COLO668 (cell line): Measurements from ENCODE around the gene RAB6A.
"Not testable (repeated sequence)": the region's sequence is repeated elsewhere in the genome, so short reads cannot be mapped to it uniquely, and the experiment has no call there.

Source experiments
- DNase-seq: peaks from one replicate; lab custom pipeline; 2025; ENCODE audit not compliant: unreplicated experiment; lab: John Stamatoyannopoulos, UW

The RAB6A gene

DNA sequence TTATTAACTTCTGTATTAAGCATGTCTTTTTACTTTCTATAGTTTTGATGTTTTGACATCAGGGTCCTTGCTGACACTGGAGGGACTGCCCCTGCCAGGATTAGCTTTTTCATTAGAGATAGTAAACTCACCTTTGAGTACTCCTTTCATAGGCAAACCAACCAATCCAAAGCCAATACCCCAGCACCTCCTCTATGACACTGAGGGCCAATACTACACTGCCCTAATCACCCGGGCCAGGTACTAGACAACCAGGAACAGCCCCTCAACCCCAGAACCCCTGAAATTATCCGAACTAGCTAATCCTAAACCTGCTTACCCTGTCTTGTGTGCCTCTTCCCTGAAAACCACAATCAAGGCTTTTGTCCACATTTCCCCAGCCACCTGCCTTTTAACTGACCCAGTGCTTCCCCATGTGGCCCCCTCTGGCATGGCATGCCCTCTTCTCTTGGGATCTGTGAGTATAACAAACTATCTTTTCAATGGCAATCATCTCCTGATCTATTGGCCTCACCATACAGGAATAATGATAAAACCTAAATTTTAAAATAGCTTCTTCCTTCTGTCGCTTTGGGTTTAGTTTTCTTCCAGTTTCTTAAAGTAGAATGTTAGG, 31.2 kb downstream of the RAB6A start:
- DNase-seq, result peak; percentile 8

DNA sequence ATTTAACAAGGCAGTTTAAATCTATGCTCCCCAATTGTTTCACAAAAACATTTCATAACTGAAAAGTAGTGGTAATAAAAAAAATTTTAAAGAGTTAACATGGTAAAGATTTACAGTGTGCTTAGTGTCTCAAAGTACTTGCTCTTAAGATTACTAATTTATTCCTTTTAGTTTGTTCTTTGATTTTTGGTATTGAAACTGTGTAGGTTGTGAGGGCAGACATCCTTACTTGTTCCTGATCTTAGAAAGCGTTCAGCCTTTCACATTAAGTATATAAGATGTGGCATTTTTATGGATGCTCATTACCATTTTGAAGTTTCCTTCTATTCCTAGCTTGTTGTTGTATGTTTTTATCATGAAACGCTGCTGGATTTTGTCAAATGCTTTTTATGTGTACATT, 32.9 kb downstream of the RAB6A start:
- DNase-seq, result no peak

DNA sequence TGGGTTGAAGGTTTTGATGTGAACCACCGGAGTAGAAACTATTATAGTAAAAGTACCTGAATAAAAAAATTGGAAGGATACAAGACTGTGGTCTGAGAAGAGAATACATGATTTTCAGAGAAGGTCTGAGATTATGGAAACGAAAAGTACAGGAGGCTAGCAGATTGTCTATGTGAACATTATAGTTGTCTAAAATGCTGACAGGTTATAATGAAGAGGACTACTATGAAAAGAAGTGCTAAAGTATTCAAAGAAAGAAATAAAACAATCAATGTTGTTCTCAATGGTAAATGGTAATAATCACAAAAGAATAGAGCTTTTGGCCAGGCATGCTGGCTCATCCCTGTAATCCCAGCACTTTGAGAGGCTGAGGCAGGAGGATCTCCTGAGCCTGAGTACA, 34.0 kb downstream of the RAB6A start:
- no peak for DNase-seq

DNA sequence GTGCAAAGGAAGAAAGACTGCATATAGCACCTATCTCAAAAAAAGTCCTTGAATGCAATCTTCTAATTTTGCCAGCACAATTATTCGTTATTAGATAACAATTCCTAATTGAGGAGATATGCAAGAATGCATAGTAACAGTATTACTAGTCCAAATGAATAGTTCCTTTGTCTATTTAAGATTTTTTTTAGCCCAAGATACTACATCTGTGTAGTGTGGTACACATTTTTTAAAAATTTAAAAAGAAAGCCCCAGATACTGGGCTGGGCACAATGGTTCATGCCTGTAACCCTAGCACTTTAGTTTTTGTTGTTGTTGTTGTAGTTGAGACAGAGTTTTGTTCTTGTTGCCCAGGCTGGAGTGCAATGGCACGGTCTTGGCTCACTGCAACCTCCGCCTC, 43.7 kb downstream of the RAB6A start:
- no peak for DNase-seq

DNA sequence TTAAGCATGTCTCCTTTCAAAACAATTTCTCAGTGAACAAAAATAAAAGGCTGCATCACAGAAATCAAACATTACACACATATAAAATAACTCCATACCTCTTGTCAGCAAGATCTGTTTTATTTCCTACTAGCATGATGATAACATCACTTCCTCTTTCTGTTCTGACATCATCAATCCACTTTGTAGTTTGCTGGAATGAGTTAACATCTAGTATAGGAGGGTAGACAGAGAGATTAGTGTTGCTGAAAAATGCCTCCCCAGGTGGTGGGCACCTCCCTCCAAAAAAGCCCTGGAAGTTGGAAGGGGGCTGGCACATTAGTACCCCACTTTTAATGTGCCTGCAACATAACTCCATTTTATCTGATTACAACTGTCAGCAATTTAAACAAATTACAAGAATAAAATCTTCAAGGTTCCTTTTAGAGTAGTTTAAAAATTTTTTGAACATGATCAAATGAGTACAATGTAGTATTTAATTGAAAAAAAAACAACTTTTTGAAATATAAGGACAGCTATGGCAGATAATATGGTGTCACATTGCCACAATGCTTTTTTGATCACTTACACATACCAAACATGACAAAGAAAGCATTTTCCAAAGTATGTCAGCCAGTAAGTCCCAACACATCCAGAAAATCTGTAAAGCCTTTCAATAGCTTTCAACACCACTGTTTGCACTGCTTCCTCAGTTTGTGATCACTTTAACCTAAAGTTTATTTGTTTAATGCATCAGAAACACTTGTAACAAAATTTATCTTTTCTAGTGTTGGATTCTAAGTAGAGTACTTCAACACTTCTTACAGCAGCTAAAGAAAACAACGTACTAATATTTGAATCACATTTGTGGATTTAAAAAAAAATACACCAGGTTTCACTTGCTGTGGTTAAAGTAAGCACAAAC, 44.5 kb downstream of the RAB6A start:
- no peak for DNase-seq

DNA sequence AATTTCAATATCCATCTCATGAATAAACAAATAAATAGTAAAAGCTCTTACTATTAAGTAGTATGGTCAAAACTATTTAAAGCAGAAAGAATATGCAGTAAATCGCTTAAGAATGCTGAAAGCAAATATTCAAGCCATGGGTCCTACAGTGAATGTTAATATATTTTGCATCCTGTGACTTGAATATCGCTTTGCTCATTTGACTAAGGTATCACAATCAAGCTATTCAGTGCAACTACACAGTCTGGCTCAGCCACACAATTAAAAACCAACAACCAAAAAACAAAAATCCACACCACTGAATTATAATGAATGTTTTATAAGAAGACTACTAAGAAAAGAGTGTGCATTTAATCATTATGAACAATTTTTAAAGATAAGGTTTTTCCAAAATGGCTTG, 45.3 kb downstream of the RAB6A start:
- no peak for DNase-seq

DNA sequence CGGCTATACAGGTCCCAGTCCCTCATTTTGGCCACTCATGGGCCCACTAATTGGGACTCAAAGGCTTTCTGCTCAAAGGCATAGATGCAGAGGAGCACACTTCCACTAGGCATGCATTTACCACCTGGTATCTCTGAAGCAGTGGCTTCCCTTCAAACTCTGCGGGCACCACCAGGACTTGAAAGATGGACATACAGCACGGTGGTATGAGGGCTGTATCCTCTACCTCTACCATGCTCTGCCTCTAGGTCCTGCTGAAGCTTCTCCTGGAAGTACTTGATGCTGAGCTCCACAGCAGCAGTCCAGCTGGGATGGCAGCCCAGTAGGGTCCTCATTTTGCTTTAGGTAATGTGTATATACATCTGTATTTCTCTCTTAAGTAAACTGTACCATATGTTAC, 49.9 kb downstream of the RAB6A start:
- DNase-seq, result no peak

DNA sequence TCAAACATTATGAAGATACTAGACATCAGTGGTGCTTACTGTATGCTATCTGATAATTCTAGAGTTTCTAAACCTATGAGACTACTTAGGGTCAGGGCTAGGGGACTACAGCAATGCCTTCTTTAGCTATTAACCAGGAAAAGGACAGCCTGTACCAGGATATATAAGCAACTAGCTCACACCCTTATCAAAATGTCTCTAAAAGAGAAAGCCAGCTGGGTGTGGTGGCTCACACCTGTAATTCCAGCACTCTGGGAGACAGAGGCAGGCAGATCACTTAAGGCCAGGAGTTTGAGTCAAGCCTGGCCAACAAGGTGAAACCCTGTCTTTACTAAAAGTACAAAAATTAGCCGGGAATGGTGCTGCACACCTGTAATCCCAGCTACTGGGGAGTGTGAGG, 55.8 kb downstream of the RAB6A start:
- DNase-seq, result no peak

DNA sequence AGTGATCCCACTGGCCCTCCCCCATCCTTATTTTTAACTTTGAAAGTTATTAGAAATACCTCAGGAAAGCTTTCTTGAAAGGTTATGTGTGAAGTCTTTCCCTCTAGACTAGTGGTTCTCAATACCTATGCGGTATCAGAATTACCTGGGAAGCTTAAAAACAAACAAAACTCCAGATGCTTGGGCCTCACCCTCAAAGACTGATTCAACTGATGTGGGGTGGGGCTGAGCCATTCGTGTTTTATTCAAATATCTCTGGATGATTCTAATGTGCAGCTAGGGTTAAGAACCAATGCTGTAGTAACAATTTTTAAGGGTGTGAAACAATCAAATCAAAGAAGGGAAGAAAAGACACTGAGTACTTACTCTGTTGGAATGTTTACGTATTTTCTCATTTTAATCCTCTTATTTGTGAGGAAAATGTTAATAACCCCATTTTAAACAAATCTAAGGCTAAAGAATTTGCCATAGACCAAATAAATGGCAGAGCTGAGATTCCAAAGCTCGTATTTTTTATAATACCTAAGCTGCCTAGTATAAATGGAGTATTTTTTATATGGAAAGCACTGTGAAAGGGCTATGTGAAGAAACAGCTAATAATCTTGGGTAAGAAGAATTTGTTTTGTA, 66.9 kb downstream of the RAB6A start:
- DNase-seq, result no peak

DNA sequence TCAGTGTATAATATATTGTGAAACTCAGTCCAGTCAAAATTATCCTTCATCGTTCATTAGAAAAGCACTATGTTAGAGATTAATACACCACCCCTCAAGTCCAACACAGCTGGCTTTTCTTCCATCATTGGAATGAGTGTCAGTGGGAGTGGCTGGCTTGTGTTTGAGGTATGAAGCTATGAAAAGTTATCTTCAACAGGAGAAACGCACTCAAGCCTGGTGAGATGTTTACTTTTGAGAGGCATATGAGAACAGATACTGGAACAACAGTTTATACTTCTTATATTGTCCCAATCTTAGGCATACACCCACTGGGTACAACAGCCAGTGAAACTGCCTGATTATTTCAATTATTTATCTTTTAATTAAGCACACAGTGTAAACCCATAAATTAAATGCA, 80.2 kb downstream of the RAB6A start:
- DNase-seq, result no peak

DNA sequence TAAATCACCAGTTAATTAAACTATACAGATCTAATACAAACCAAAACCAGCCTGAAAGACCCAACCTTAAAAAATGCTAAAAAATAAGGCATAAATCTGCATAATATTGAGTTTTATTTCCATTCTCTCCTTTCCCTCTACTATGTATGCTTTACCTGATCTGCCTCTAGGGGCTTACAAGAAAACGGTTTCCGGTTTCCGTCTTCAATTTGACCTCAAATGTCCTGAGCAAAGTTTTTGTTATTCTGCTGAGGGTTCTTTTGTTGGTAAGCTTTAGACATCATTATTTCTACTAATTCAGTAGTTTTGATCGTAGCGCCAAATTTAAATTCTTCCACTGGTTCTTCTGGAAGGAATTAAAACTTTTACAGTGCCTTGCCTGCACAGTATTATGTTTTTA, 84.3 kb downstream of the RAB6A start:
- DNase-seq, result not testable (repeated sequence)

DNA sequence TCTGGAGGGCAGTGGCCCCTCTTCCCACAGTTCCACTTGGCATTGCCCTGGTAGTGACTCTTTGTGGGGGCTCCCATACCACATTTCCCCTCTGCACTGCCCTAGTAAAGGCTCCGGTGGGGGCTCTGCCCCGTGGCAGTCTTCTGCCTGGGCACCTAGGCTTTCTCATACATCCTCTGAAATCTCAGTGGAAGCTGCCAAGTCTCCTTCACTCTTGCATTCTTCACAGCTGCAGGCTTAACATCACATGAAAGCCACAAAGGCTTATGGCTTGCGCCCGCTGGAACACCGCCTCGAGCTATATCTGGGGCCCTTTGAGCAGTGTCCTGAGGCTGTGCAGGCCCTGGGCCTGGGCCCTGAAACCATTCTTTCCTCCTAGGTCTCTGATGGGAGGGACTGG, 89.2 kb downstream of the RAB6A start:
- DNase-seq, result no peak

DNA sequence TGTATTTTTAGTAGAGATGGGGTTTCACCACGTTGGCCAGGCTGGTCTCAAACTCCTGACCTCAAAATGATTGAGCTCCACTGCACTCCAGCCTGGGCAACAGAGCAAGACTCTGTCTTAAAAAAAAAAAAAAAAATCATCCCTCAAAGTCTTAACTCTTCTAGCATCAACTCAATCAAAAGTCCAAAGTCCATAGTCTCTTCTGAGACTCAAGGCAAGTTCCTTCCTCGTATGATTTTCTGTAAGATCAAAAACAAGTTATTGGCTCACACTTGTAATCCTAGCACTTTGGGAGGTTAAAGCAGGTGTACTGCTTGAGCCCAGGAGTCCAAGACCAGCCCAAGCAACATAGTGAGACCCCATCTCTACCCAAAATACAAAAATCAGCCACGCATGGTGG, 90.1 kb downstream of the RAB6A start:
- no peak for DNase-seq

DNA sequence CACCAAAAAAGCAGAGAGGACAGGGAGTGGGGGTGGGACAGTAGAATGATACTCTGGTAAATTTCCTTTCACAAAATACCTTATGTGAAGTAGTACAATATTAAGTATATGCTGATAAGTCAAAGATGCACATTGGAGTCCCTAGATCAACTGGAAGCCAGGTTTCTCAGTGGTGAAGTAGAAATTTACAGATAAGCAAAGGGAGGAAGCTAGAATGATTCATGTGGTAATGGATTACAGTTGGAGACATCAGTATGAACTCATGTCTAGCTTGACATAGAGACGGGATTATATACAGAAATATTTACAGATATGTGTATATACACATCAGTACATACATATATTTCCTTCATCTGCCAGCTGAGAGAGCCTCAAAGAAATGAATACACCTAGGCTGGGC, 93.0 kb downstream of the RAB6A start:
- no peak for DNase-seq

DNA sequence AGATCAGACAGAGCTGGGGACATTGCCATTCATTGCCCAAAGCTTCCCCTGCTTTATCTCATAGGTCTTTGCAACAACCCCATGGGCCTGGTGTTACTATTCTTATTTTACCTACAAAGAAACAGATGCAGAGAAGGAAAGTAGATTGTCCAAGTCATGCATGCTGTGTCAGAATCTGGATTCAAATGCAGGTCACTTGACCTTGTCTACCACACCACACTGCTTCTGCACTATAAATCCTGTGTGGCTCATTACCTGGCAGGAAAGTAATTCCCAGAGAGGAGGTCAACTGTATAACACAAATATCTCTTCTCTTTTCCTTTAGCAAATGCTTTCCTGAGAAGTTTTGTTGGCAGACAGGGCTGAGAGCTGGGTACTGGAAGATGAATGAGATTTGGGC, 96.0 kb downstream of the RAB6A start:
- no peak for DNase-seq

DNA sequence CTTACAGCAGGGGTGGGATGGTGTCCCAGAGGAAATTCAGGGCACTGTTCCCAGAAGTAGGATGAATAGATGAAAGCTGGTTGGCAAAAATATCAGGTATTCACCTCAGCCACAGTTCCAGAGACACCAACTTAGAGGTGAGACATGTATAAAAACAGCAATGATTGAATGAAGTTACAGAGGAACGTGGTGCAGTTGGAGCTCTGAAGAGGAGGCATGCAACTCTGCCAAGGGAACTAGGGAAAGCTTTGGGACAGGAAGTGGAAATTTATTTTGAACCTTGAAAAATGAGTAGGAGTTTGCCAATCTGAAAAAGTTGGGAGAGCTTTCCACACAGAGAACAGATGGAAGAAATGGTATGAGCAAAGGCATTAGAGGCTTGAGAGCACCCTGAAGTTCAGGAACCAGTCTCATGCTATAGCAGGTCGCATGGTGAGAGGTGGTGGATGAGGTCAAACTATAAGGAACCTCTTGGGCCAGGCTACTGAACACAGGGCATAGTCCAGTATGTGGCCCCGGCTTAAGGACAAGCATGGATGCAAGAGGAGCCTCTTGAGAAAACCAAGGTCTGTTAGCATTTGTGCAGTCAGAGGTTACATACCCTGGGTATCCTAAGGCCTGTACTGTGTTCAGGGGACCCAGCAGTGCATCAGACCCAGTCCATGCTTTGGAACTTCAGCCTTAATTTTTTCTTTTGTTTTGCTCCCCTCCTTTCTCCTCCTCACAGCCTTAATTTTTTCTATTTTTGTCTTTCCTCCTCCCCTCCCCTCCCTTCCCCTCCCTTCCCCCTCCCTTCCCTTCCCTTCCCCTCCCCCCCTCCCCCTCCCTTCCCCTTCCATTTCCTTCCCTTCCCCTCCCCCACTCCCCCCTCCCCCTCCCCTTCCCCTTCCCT, 97.0 kb downstream of the RAB6A start:
- DNase-seq, result no peak

DNA sequence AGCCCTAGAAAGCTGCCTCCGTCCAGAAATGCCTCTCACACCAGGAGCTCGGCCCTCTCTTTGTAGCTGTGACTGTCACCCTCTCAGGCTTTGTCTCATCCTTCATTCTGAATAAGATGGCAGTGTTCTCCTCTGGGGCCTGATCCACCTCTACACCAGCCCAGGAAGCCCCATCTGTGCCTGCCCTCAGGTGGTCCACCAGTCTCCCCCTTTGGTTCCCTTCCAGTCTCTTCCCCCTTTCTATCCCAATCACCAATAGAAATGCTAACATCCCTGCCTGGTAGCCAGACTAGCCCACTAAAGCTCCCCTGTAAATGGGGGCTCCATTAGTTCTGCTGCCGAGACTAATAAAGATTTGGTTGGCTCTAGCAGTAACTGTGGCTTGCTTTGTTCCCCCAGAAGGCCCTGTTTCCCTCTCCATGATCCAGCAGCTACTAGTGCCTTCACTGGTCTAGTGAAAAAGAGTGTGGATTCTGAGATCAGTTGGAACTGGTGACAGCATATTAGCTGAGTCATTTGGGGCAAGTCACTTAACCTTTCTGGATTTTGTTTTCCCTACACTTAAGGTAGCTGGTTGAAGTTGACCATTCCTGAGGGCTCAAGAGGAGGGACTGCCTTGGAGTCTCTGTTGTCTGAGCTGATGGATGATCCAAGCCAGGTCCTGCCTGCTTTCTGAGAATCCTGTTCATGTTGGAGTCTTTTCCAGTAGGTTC, 98.3 kb downstream of the RAB6A start:
- no peak for DNase-seq

DNA sequence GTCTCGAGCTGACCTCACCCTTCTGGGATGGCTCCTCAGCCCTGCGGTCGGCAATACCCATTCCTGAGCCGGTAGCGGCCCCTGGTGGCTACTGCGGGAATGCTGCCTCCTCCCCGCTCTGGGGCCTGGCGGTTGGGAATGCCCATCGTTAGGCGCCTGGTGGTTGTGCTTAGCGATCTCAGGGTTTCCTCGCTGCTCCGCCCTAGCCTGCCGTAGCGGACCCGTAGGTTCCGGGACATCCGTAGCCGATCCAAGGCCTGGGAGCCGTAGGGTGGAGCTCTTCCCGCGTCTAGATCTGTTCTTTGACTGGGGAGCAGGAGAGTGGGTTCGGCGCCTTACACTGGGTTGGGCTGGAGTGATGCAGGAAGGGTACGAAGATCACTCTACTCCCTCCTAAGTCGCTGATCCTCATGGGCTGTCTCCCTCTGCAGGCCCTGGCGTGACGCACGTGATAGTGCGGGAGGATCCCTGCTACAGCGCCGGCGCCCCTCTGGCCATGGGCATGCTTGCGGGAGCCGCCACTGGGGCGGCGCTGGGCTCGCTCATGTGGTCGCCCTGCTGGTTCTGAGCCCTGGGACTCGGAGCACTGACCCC, 99.7 kb downstream of the RAB6A start:
- peak; percentile 62 for DNase-seq

DNA sequence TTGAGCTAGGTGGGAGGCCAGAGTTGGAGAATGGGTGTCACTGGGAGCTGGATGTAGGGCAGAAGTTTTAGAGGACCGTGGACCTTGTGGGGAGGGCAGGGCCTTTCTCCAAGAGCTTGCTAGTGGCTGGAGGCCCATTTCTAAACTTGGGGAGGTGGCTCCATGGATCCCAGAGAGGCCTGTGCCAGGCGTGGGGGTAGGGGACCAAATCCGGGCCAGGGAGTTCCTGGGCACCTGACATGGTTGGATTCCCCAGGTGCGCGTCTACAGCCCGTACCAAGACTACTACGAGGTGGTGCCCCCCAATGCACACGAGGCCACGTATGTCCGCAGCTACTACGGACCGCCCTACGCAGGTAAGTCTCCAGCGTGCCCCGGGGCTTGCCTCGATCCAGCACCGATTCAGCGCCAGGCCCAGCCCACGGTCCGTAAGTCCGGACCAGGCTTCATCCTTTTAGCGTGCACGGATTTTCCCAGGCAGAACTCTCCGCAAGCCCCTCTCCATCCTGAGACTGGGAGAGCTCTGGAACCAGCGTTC, 100.3 kb downstream of the RAB6A start:
- no peak for DNase-seq

DNA sequence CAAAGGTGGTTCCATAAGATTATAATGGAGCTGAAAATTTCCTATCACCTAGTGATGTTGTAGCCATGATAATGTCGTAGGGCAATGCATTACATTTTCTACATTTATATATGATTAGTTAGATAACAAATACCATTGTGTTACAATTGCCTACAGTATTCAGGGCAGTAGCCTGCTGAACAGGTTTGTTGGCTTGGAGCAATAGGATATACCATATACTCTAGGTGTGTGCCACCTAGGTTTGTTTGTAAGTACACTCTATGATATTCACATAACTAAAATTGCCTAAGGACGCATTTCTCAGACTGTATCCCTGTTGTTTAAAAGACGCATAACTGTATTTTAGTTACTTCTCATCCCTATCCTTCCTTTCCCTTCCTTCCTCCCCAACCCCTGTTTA, 100.9 kb downstream of the RAB6A start:
- DNase-seq, result no peak
